Loucy (cell line): ENCODE results near the gene LEKR1.

ENCODE experiments used
- H2AFZ ChIP-seq: fragments of 200-600 bp; sonication (generic); 2 replicates; pipeline ENCODE4 v1.6.0; 2016; ENCODE audit warnings: antibody characterized with exemption, mild to moderate bottlenecking, low read length, moderate library complexity
- H3F3A ChIP-seq: fragments of 200-600 bp; 2 replicates; pipeline ENCODE4 v1.6.0; 2016; ENCODE audit warnings: antibody characterized with exemption, low read depth, mild to moderate bottlenecking
- H3K27me3 ChIP-seq: fragments of 200-600 bp; sonication (generic); 2 replicates; pipeline ENCODE4 v1.6.1; 2014; ENCODE audit warnings: low read length, mild to moderate bottlenecking; ENCODE audit not compliant: insufficient read depth, poor library complexity, severe bottlenecking
- H3K36me3 ChIP-seq: fragments of 200-600 bp; sonication (generic); 2 replicates; pipeline ENCODE4 v1.6.1; 2016; ENCODE audit warnings: low read length; ENCODE audit not compliant: insufficient read depth
- H3K4me1 ChIP-seq: fragments of 200-600 bp; sonication (generic); 2 replicates; pipeline ENCODE4 v1.5.1; 2014; ENCODE audit warnings: low read length, mild to moderate bottlenecking; ENCODE audit not compliant: insufficient read depth, poor library complexity, severe bottlenecking
- H3K4me2 ChIP-seq: fragments of 200-600 bp; sonication (generic); 2 replicates; pipeline ENCODE4 v1.6.0; 2014; ENCODE audit warnings: antibody characterized with exemption, low read length, low read depth, mild to moderate bottlenecking; ENCODE audit not compliant: poor library complexity, severe bottlenecking
- H3K4me3 ChIP-seq: fragments of 200-600 bp; sonication (generic); 2 replicates; pipeline ENCODE4 v1.5.1; 2014; ENCODE audit warnings: low read length, mild to moderate bottlenecking, mixed read lengths; ENCODE audit not compliant: poor library complexity, severe bottlenecking
- H3K79me2 ChIP-seq: fragments of 200-600 bp; sonication (generic); 2 replicates; pipeline ENCODE4 v1.6.1; 2014; ENCODE audit warnings: low read length; ENCODE audit not compliant: insufficient read depth
- H3K9ac ChIP-seq: fragments of 200-600 bp; sonication (generic); 2 replicates; pipeline ENCODE4 v1.6.0; 2014; ENCODE audit warnings: mild to moderate bottlenecking, low read depth, low read length, moderate library complexity; ENCODE audit not compliant: poor library complexity, severe bottlenecking
- H3K9me2 ChIP-seq: fragments of 200-600 bp; sonication (generic); replicated peaks from 2 replicates; pipeline ENCODE4 v1.6.1; 2016; ENCODE audit warnings: low read depth, low read length, mixed read lengths
- H3K9me3 ChIP-seq: fragments of 200-600 bp; sonication (generic); 2 replicates; pipeline ENCODE4 v1.6.1; 2014; ENCODE audit warnings: mild to moderate bottlenecking, antibody characterized with exemption, low read length, low read depth; ENCODE audit not compliant: insufficient read depth
- H4K20me1 ChIP-seq: fragments of 200-600 bp; sonication (generic); 2 replicates; pipeline ENCODE4 v1.6.0; 2014; ENCODE audit warnings: antibody characterized with exemption, low read length, mild to moderate bottlenecking; ENCODE audit not compliant: insufficient read depth, poor library complexity, severe bottlenecking
- EZH2phosphoT487 ChIP-seq: fragments of 200-600 bp; IDR thresholded peaks from 2 replicates; pipeline ENCODE4 v1.6.1; 2018; ENCODE audit warnings: antibody characterized with exemption, mild to moderate bottlenecking, moderate library complexity, borderline replicate concordance
- TF ChIP-seq, protein P1 (sequence below): fragments of 200-600 bp; sonication (generic); conservative IDR thresholded peaks from 2 replicates; pipeline ENCODE4 v1.5.1; 2014; ENCODE audit warnings: mild to moderate bottlenecking, antibody characterized with exemption, low read length

Gene LEKR1

DNA sequence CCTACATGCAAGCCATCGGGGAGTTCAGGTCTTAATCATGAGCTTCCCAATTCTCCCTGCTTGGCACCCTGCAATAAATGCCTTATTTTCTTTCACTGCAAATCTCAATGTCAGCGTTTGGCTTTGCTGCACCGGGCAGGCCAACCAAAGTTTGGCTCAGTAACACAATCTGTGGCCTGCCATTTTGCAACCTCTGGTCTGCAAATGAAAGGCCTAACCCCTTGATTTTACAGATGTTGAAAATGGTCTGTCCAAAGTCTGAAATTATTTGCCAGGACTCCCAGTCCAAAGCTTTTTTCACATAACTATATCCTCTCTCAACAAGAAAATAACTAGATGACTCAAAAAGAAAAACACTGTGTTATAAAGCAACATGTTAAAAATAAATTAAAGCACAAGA, 34.0 kb upstream of the LEKR1 start:
- Histone ChIP-seq H3K4me2 (no peak overlapping the region), H3F3A (no peaks in the 10 kb centered on the region), H3K4me3 (no peak overlapping the region), H3K36me3 (no peaks in the 10 kb centered on the region), H3K27me3 (no peaks in the 10 kb centered on the region), H3K79me2 (no peaks in the 10 kb centered on the region), H2AFZ (peak overlapping the region; percentile 77; the same call in 1 of the 2 replicates), H3K9me3 (no peaks in the 10 kb centered on the region), H3K4me1 (peaks cover 11% of the 10 kb centered on the region), H3K9ac (no peak overlapping the region), H4K20me1 (no peaks in the 10 kb centered on the region), H3K9me2 (no peaks in the 10 kb centered on the region)
- TF ChIP-seq, protein P1, sequence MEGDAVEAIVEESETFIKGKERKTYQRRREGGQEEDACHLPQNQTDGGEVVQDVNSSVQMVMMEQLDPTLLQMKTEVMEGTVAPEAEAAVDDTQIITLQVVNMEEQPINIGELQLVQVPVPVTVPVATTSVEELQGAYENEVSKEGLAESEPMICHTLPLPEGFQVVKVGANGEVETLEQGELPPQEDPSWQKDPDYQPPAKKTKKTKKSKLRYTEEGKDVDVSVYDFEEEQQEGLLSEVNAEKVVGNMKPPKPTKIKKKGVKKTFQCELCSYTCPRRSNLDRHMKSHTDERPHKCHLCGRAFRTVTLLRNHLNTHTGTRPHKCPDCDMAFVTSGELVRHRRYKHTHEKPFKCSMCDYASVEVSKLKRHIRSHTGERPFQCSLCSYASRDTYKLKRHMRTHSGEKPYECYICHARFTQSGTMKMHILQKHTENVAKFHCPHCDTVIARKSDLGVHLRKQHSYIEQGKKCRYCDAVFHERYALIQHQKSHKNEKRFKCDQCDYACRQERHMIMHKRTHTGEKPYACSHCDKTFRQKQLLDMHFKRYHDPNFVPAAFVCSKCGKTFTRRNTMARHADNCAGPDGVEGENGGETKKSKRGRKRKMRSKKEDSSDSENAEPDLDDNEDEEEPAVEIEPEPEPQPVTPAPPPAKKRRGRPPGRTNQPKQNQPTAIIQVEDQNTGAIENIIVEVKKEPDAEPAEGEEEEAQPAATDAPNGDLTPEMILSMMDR = no peak
- no peak for TF ChIP-seq EZH2phosphoT487

DNA sequence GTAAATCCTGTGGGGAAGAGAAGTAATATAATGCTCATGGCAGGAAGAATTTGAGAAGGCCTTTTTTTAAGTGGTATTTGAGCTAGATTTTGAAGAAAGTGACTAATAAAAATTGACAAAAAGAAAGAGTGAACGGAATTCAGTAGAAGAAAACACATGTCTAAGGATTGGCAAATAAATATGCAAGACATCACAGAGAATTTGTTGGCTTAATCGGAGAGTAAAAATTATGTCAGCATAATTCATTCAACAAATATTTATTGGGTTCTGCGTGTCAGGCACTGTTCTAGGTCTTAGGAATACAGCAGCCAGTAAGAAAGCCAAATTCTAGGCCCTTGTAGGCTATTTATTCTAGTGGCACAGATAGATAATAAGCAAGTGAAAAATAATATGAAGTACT, 33.6 kb upstream of the LEKR1 start:
- Histone ChIP-seq H2AFZ (peak overlapping the region; percentile 77), H4K20me1 (no peaks in the 10 kb centered on the region), H3K9me2 (no peaks in the 10 kb centered on the region), H3K9ac (no peak overlapping the region), H3F3A (no peaks in the 10 kb centered on the region), H3K4me1 (peaks cover 11% of the 10 kb centered on the region), H3K79me2 (no peaks in the 10 kb centered on the region), H3K4me2 (no peak overlapping the region), H3K9me3 (no peaks in the 10 kb centered on the region), H3K36me3 (no peaks in the 10 kb centered on the region), H3K4me3 (no peak overlapping the region), H3K27me3 (no peaks in the 10 kb centered on the region)
- TF ChIP-seq, protein P1 = no peak
- TF ChIP-seq EZH2phosphoT487 = no peak

DNA sequence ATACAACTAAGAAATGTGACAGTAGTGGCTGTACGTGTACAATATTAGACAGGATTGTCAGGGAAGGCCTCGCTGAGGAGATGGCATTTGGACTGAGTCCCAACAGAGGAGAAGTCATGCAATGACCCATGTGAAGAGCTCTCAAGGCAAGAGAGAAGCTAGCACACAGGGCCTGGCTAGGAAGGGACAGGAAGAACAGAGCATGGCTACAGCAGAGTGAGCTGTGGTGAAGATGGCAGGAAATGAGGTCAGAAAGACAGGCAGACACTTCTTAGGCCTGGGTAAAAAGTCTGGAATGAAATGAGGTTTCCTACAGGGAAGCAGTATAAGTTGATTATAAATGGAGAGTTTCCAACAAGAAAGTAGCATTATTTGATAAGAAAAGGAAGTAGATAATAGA, 33.2 kb upstream of the LEKR1 start:
- H4K20me1 ChIP-seq = no peaks in the 10 kb centered on the region
- no peak overlapping the region for H3K4me3 ChIP-seq
- H3K4me2 ChIP-seq = no peak overlapping the region
- no peaks in the 10 kb centered on the region for H3K9me2 ChIP-seq
- no peaks in the 10 kb centered on the region for H3K36me3 ChIP-seq
- no peak overlapping the region for H3K9ac ChIP-seq
- no peaks in the 10 kb centered on the region for H3K79me2 ChIP-seq
- peaks cover 11% of the 10 kb centered on the region for H3K4me1 ChIP-seq
- H3K27me3 ChIP-seq = no peaks in the 10 kb centered on the region
- TF ChIP-seq EZH2phosphoT487 = no peak
- TF ChIP-seq, protein P1 = no peak
- peak overlapping the region; percentile 77 for H2AFZ ChIP-seq
- H3F3A ChIP-seq = no peaks in the 10 kb centered on the region
- H3K9me3 ChIP-seq = no peaks in the 10 kb centered on the region
